IPS-15b (cell line): ENCODE results near the gene METTL27.
"Not testable (repeated sequence)": the region's sequence is repeated elsewhere in the genome, so short reads cannot be mapped to it uniquely, and the experiment has no call there.

Source experiments
- H3K27me3 ChIP-seq: one replicate; pipeline ENCODE4 v1.6.1; 2013; ENCODE audit warnings: low read length; ENCODE audit not compliant: control insufficient read depth, insufficient read depth
- H3K36me3 ChIP-seq: one replicate; pipeline ENCODE4 v1.6.1; 2013; ENCODE audit warnings: low read length; ENCODE audit not compliant: control insufficient read depth, insufficient read depth
- H3K4me1 ChIP-seq: one replicate; pipeline ENCODE4 v1.6.1; 2013; ENCODE audit warnings: mild to moderate bottlenecking, low read length; ENCODE audit not compliant: control insufficient read depth, insufficient read depth
- H3K4me3 ChIP-seq: one replicate; pipeline ENCODE4 v1.5.1; 2013; ENCODE audit warnings: low read depth, low read length
- H3K9ac ChIP-seq: one replicate; pipeline ENCODE4 v1.6.1; 2013; ENCODE audit warnings: low read depth, mild to moderate bottlenecking, low read length
- H3K9me3 ChIP-seq: one replicate; pipeline ENCODE4 v1.6.1; 2013; ENCODE audit warnings: mild to moderate bottlenecking, low read length; ENCODE audit not compliant: control insufficient read depth, insufficient read depth

Gene METTL27

GRCh38 chr7:73844131-73844547 lies 1.8 kb upstream of the METTL27 start:
- H3K9ac ChIP-seq, result no peak overlapping the region
- no peaks in the 10 kb centered on the region for H3K36me3 ChIP-seq
- peaks cover 3% of the 10 kb centered on the region for H3K4me1 ChIP-seq
- H3K27me3 ChIP-seq, result no peaks in the 10 kb centered on the region
- H3K9me3 ChIP-seq, result no peaks in the 10 kb centered on the region
- H3K4me3 ChIP-seq, result no peak overlapping the region

DNA sequence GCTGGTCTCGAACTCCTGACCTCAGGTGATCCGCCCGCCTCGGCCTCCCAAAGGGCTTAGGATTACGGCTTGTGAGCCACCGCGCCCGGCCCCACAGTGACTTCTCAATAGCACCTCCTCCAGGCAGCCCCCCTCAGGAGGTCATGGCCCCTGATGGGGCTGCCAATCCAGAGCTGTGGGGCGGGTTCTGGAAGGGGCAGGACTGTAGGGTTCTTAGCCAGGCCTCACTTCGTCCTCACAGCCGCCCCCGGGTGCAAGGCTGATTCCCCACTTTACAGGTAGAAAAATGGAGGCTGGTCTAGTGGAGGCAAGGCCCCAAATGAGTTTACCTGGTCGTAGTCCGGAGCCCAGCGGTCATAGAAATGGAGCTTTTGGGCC lies 638 bp downstream of the METTL27 start:
- Histone ChIP-seq H3K27me3 (no peaks in the 10 kb centered on the region), H3K36me3 (no peaks in the 10 kb centered on the region), H3K4me1 (peaks cover 3% of the 10 kb centered on the region), H3K9ac (peak overlapping the region; percentile 14), H3K4me3 (peak overlapping the region; percentile 60), H3K9me3 (no peaks in the 10 kb centered on the region)

DNA sequence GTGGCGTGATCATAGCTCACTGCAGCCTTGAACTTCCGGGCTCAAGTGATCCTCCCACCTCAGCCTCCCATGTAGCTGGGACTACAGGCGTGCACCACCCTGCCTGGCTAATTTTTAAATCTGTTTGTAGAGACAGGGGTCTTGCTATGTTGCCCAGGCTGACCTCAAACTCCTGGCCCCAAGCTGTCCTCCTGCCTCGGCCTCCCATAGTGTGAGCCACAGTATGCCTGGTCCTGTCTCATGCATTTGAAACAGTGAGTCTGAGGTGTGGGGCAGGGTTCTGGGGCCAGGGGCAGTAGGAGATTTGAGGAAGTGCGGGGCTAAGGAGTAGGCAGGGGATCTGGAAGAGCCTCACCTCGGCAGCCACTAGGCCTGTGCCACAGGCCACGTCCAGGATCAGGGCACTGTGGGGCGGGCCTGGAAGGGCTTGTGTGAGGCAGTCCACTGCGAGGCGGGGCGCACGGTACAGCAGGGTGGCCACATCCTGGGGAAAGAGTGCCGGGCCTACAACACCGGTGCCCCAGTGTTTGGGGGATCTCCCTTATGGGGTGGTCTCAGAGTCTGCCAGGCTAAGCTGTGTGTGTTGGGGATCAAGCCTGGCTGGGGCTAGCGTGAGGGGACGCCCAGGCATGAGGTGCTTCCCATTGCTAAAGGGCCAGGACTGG lies 1.5 kb downstream of the METTL27 start:
- Histone ChIP-seq H3K4me3 (no peak overlapping the region), H3K36me3 (no peaks in the 10 kb centered on the region), H3K27me3 (no peaks in the 10 kb centered on the region), H3K4me1 (peaks cover 2% of the 10 kb centered on the region), H3K9me3 (no peaks in the 10 kb centered on the region), H3K9ac (no peak overlapping the region)

GRCh38 chr7:73839743-73840714 lies 2.3 kb downstream of the METTL27 start:
- no peaks in the 10 kb centered on the region for H3K27me3 ChIP-seq
- no peak overlapping the region for H3K4me3 ChIP-seq
- H3K9ac ChIP-seq, result no peak overlapping the region
- no peaks in the 10 kb centered on the region for H3K9me3 ChIP-seq
- no peaks in the 10 kb centered on the region for H3K36me3 ChIP-seq
- no peaks in the 10 kb centered on the region for H3K4me1 ChIP-seq

- Histone ChIP-seq H3K4me1 (no peaks in the 10 kb centered on the region), H3K9me3 (no peaks in the 10 kb centered on the region), H3K27me3 (no peaks in the 10 kb centered on the region), H3K9ac (no peak overlapping the region), H3K36me3 (no peaks in the 10 kb centered on the region), H3K4me3 (no peak overlapping the region)
These were observed 3.0 kb downstream of the METTL27 start for GRCh38 chr7:73839290-73839689.

DNA sequence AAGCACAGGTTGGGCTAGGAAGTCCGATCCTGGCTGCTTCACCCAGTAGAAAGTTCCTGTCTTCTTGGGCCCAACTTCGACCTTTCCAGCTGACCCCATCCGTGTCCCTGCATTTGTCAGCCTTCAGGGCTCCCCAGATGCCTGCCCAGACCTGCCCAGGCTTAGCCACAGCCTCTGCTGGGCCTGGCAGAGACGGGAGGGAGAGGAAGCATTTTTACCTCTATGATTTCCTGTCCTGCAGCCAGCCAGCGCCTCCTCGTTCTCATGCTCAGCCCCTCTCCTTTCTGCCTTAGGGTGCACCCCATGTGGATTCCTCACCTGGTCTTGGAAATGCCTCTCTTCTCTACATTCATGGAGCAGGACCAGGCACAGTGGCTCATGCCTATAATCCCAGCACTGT lies 3.7 kb downstream of the METTL27 start:
- Histone ChIP-seq H3K4me3 (no peak overlapping the region), H3K36me3 (no peaks in the 10 kb centered on the region), H3K27me3 (no peaks in the 10 kb centered on the region), H3K9me3 (no peaks in the 10 kb centered on the region), H3K4me1 (no peaks in the 10 kb centered on the region), H3K9ac (no peak overlapping the region)

DNA sequence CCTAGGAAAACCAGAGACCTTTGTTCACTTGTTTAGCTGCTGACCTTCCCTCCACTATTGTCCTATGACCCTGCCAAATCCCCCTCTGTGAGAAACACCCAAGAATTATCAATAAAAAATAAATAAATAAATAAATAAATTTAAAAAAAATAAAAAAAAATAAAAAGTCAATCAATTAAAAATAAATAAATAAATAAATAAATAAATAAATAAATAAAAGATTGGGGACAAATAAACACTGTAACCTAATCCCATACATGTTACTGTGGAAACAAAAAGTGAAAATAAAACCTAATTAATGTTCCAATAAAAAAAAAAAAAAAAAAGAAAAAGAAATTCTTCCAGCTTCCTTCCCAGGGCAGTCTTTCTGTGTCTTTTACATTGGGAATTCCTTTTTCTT lies 5.1 kb downstream of the METTL27 start:
- H3K9ac ChIP-seq, H3K9me3 ChIP-seq, H3K4me1 ChIP-seq, H3K36me3 ChIP-seq, H3K27me3 ChIP-seq, H3K4me3 ChIP-seq: not testable (repeated sequence)

DNA sequence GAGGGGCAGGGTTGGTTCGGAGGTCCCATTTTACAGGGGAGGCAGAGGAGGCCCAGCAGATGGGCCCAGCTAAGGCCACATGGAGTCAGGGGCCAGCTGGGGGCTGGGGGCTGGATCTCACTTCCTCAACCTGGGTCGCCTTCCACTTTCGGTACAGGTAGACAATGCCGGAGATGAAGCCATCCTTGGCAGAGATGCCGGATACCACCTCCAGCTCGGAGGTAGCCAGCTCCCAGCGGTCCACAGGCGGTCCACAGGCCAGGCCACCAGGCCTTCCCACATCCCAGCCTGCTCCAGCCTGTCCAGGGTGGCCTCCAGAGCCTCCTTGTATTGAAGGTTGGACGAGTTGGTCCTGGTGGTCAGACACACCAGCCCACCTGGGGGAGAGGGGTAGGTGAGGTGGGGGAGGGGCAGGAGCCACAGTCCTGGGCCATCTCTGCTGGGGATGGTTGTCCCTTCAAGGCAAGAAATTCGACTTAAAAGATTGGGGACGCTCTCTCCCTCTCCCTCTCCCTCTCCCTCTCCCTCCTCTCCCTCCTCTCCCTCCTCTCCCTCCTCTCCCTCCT lies 7.6 kb downstream of the METTL27 start:
- Histone ChIP-seq H3K36me3 (no peaks in the 10 kb centered on the region), H3K9me3 (no peaks in the 10 kb centered on the region), H3K4me3 (no peak overlapping the region), H3K4me1 (peaks cover 22% of the 10 kb centered on the region), H3K9ac (no peak overlapping the region), H3K27me3 (no peaks in the 10 kb centered on the region)

GRCh38 chr7:73833251-73833919 lies 8.9 kb downstream of the METTL27 start:
- H3K36me3 ChIP-seq, result no peaks in the 10 kb centered on the region
- no peaks in the 10 kb centered on the region for H3K27me3 ChIP-seq
- peaks cover 27% of the 10 kb centered on the region for H3K4me1 ChIP-seq
- H3K9ac ChIP-seq, result no peak overlapping the region
- no peak overlapping the region for H3K4me3 ChIP-seq
- no peaks in the 10 kb centered on the region for H3K9me3 ChIP-seq

- H3K36me3 ChIP-seq, result no peaks in the 10 kb centered on the region
- H3K9ac ChIP-seq, result no peak overlapping the region
- no peaks in the 10 kb centered on the region for H3K9me3 ChIP-seq
- no peak overlapping the region for H3K4me3 ChIP-seq
- no peaks in the 10 kb centered on the region for H3K27me3 ChIP-seq
- peaks cover 31% of the 10 kb centered on the region for H3K4me1 ChIP-seq
These were observed 9.5 kb downstream of the METTL27 start for GRCh38 chr7:73832806-73833205.

GRCh38 chr7:73831834-73832651 lies 10.3 kb downstream of the METTL27 start:
- Histone ChIP-seq H3K4me3 (peak overlapping the region; percentile 12), H3K9me3 (no peaks in the 10 kb centered on the region), H3K4me1 (peaks cover 38% of the 10 kb centered on the region), H3K36me3 (no peaks in the 10 kb centered on the region), H3K27me3 (no peaks in the 10 kb centered on the region), H3K9ac (peak overlapping the region; percentile 9)
